Measurements from ENCODE around the gene TMEM150C.
"Not testable (repeated sequence)": the region's sequence is repeated elsewhere in the genome, so short reads cannot be mapped to it uniquely, and the experiment has no call there.

The TMEM150C gene

DNA sequence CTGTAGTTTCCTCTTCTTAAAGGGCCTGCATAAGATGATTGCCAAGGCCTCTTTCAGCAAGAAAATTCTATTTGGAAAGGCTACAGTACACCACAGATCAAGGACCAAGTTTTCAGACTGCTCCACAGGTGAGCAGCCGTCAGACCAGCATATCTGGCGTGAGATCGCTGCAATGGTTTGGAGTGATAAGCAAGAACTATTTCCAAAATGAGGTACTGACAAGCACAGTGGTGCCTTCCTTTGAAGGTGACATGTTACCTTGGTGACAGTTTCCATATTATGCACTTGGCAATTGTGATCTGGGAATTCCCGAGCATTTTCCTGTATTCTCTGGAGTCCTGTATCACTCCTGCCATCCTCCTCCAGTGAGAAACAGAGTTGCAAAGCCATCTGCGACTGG is 7.3 kb upstream of the TMEM150C start:
- no peak for DNase-seq (ENCODE audit: low read depth)

DNA sequence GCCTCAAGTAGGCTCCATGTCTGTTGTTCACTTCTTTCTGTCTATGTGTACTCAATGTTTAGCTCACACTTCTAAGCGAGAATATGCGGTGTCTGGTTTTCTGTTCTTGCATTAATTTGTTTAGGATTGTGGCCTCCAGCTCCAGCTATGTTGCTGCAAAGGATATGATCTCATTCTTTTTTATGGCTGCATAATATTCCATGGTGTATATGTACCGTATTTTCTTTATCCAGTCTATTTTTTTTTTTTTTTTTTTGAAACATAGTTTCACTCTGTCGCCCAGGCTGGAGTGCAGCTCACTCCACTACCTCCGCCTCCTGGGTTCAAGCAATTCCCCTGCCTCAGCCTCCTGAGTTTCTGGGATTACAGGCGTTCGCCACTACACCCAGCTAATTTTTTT is 5.7 kb upstream of the TMEM150C start:
- no peak for DNase-seq (ENCODE audit: low read depth)

DNA sequence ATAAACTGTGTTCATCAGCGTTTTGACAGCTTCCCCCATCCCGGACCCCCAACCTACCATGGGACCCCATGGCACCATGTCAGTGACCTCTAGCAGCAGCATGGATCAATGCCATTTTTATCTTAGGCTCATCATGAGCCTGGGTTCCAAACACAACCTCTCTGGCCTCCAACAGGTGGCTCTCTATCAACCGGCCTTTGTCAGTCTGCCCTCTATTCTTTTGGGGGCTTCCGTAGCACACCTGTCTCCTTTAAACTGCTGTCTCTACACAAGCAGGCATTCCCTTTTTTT is 721 bp upstream of the TMEM150C start:
- no peak for DNase-seq (ENCODE audit: low read depth)

DNA sequence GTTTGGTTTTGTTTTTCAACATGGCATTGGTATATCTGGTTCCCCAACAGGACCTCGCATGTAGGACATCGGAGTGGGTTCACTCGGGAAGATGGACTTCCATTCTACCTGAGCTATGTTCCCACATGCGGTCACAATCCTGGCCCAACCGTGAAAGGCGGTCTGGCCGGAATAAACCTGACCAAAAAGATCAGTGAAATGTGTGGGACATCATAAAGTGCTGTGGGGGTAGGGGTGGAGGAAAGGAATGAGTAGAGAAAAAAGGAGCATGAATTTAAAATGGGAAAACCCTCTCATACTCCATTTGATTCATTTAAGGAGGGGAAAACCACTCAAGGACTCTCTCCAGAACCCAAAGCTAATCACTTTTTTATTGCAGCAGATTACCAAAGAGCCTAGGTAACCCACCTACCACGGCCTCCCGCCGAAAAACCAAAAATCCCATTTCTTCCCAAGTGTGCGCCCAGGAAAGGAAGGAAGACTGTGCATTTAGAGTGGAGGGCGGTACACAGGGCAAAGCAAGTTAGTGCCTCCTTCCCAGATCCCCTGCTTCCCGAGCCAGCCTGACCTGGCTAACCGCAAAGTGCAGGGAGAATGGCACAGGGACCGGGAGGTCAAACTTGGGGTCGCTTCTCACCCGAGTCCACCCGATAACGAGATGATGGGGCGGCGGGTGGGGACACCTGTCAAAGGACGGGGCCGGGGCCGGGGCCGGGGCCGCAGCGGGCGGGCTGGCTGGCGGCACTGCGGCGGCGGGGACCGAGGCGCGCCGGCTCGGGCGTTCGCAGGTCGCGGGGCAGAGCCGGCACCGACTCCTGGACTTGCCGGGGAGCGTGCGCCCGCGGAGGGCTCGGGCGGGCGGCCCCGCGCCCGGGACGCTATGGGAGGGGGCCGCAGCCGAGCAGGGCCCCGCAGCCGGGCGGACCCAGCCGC is 669 bp downstream of the TMEM150C start:
- no peak for DNase-seq (ENCODE audit: low read depth)

GRCh38 chr4:82559735-82560120 is 2.1 kb downstream of the TMEM150C start:
- DNase-seq (ENCODE audit: low read depth) = no peak

GRCh38 chr4:82559090-82559734 is 2.6 kb downstream of the TMEM150C start:
- not testable (repeated sequence) for DNase-seq (ENCODE audit: low read depth)

DNA sequence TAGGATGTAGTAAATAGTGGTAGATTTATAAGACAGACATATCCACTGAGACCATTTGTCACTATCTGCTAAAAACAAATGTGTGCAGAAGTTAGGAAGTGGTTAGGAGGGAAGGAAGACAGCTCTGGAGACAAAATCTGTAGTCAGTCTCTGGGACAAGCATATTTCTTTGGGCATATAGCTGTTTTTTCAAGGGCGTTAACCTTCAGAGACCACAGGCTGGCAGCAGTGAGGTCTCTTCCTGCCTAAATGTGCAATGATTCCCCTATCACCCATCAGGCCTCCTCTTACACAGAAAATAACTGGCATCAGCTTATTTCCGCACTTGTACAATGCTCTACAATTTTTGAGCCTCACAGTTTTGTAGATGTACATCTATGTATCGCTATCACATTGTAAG is 6.5 kb downstream of the TMEM150C start:
- no peak for DNase-seq (ENCODE audit: low read depth)

DNA sequence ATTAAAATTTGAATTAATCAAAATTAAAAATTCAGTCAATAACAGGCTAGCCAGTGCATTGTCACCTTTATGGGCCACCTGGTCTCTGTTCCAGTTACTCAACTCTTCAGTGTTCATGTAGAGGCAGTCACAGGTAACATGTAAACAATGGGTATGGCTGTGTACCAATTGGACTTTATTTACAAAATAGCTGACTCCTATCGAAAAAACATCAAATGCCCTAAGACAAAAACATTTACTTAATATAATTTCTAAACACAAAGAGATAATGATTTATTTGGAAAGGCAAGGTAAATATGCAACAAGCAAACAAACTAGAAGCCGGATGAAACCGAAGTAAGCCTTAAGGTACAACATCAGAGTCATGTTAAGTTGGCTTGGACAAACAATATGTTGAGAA is 8.8 kb downstream of the TMEM150C start:
- no peak for DNase-seq (ENCODE audit: low read depth)

DNA sequence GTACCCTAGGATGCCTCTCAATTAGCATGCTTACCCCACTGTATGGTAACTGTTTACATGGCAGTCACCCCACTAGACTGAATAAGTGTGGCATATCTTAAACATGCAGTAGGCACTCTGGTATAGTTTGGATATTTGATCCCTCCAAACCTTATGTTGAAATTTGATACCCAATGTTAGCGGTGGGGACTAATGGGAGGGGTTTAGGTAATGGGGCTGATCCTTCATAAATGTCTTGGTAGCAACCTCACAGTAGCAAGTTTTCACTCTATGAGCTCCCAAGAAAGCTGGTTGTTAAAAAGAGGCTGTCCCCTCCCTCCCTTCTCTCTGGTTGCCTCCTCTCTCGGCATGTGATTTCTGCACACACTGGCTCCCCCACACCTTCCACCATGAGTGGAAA is 10.1 kb downstream of the TMEM150C start:
- DNase-seq (ENCODE audit: low read depth) = no peak

- not testable (repeated sequence) for DNase-seq (ENCODE audit: low read depth)
These were observed 13.9 kb downstream of the TMEM150C start for GRCh38 chr4:82547850-82548249.

DNA sequence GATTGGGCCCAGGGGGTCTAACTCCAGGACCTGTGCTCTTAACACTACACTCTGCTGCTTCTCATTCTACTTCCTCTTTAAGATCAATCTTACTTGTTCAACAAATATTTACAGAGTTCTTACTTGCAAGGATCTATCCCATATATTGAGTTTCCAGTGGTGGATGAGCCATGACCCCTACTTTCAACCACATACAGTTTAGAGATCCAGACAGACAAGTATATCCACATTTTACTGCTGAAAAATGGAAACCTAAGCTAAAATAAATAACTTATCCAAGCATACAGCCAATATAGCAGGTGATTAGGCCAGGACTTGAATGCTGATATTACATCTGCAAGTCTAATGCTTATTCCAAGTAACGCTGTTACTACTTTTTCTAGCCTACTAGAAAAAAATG is 18.7 kb downstream of the TMEM150C start:
- no peak for DNase-seq (ENCODE audit: low read depth)

DNA sequence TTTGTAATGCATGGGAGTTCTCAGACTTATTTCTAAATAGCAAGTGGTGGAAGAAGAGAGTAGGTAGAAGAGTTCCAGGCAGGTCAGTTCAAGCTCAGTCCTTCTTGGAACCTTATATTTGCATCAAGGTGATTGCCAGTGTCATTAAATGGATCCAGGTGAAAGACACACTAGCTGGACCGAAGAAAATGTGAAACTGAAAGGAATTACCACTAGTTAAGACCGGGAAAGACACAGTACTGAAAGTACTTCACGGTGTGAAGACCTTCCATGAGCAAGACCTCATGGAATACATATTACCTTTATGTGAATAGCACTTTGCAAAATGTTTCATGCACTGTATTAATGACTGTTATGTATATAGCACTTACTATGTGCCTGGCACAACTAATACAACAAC is 19.1 kb downstream of the TMEM150C start:
- DNase-seq (ENCODE audit: low read depth) = no peak

DNA sequence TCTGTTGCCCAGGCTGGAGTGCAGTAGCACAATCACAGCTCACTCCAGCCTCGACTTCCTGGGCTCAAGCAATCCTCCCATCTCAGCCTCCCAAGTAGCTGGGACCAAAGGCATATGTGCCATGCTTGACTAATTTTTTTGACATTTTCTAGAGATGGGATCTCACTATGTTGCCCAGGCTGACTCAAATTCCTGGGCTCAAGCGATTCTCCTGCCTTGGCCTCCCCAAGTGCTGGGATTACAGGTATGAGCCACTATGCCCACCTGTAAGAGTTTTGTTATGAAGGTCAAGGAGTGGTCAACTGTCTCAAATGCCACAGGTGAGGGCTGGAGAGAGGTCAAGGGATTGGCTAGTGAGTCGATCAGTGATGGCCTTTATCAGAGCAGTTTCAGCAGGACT is 32.5 kb downstream of the TMEM150C start:
- DNase-seq (ENCODE audit: low read depth) = no peak

DNA sequence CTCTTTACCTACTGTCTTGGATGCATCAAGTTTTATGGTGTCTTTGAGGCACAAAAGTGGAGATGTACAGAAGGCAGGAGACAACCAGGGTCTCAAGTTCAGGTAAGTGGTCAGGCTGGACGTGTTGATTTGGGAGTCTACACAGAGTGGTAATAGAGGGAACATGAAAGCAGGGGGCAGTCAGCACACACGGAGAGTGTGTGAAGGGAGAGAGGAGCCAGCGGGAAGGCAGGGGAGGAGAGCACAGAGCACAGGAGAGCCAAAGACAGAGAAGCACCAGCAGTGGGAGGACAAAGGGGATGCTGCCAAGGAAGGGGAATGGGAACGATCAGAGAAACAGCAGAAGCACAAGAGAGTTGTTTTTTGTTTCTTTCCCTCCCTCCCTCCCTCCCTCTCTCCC is 32.9 kb downstream of the TMEM150C start:
- no peak for DNase-seq (ENCODE audit: low read depth)

DNA sequence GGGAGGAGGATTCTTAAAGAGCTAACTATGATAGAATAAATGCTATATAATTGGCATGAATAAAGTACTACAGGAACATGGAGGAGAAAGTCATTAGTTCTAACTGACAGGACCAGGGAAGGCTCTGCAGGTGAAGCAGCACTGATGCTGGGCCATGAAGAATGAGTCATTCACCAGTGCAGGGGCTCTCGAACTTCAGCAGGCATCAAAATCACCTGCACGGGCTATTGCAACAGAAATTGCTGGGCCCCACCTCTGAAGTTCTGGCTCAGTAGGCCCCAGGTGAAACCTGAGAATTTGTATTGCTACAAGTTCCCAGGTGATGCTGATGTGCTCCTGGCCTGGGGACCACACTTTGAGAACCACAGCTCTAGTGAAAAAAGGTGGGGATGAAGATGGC is 33.7 kb downstream of the TMEM150C start:
- no peak for DNase-seq (ENCODE audit: low read depth)

DNA sequence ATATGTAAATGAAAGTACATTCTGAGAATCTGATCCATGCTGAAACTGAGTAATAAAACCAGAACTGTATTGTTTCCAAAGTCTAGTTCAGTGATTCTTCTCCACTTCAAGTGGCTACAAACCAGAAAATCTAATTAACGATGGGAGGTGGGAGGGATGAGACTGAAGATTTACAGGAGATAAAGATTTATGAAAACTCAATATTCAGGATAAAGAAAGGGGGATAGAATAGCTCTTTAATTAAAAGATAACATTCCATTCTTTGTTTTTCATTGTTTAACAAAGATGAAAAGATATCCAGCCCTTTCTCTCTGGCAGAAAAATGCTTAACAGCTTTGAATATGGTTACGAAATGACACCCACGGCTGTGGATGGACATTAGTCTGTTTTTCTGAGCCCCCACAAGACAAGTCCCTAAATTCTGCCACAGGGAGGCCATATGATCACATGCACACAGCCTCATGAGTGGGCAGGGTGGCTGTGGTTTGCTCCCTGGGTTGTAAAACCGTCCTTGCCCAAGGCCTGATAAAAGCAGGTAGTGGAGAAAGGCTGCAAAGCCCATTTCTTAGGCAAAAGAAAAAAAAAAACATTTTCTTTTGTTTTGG is 36.4 kb downstream of the TMEM150C start:
- no peak for DNase-seq (ENCODE audit: low read depth)

DNA sequence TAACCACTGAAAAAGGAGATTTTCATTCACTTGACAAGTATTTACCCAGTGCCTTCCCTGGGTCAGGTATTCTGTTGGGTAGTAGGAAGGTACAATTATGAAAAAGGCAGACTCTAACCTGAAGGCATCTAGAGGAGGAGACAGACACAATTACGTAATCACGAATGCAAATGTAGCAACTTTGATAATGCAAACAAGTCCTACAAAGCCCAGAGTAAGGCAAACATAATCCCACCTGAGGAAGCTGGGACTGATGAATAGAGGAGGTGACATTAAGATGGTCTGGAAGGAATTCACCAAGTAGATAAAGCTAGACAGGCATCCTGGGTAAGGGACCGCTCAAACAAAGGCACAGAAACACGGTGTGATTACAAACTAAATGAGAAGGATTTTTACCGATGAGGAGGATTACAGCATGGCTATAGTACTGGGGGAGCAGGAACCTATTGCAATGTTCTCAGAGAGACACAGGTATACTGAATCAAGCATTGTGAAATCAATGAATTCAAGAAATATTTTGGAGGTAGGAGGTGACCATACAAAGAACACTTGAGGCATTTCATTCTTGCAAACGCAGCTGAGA is 37.1 kb downstream of the TMEM150C start:
- DNase-seq (ENCODE audit: low read depth) = no peak

DNA sequence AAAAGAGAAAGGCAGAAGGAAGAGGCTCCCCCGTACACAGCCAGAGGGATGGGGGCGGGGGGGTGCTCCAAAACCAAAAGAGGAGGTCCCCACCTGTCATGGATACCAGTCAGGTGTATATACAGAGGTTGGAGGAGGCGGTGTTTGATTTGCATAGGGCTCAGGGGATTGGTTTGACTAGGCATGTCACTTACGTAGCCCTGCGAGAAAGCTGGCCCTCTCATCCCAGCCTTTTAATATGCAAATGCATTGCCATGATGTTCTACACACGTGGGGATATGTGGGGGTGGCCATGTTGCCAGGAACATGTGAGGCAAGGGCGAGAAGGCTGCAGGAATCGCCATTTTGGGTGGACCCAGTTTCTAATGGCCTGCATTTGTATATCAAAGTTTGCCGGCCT is 38.6 kb downstream of the TMEM150C start:
- DNase-seq (ENCODE audit: low read depth) = no peak

DNA sequence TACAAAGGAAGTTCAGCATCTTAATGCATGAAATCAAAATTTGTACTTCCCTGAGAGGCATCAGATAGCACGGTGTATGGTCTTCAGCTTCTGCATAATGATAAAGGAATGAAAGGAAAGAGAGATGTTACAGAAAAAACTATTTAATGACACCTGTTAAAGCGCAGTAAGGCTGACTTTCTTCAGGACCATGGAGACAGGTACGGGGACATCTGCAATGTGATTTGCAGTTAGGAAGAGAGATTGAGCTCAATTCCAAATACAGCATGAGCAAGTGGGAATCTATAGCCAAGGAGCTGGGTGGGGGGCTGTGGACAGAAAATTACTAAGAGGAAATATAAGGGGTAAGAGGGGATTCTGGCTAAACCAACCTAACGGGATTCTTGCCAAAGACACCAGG is 39.3 kb downstream of the TMEM150C start:
- no peak for DNase-seq (ENCODE audit: low read depth)

GRCh38 chr4:82521283-82521682 is 40.5 kb downstream of the TMEM150C start:
- no peak for DNase-seq (ENCODE audit: low read depth)

DNA sequence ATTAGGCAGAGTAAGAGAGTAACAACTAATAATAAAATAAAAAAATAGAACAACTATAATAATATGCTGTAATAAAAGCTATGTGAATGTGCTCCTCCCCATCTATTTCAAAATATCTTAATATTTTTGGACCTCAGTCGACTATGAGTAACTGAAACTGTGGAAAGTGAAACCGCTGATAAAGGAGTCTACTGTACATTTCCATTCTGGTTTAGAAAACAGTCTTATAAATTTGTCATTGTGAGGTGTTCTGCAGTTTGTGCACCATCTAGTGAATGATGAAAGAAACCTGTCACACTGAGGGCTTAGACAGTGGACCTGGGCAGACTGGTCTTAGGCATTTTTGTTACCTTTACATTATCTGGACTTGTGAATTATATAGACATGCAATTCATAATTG is 42.0 kb downstream of the TMEM150C start:
- no peak for DNase-seq (ENCODE audit: low read depth)

GRCh38 chr4:82519072-82519471 is 42.7 kb downstream of the TMEM150C start:
- no peak for DNase-seq (ENCODE audit: low read depth)

DNA sequence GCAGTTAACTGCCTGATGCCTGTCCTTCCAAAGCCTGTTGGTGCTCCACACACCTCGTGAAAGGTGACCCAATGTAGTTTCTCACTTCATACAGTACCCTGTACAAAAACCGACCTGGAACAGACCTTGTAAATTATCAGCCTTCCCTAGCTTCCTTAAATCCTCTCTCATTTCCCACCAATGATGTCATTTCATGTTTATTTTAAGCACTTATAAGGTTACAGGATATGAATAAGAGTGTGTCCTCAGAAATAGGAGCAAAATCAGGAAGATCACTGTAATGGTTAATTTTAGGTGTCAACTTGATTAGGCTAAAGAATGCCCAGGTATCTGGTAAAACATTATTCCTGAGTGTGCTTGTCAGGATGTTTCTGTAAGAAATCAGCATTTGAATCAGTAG is 44.7 kb downstream of the TMEM150C start:
- DNase-seq (ENCODE audit: low read depth) = no peak

All from activated T-cell treated with anti-CD3 and anti-CD28 coated beads for 1 hour (primary cell).